Measurements from ENCODE around the gene CSNK1D. TPM values are rescaled to one million over a fixed set of nuclear protein-coding genes. Genes with fewer than 3 reads are reported as not detected.

Gene CSNK1D
- total RNA-seq, 1 experiment from 2014 or later, result 111 TPM

GRCh38 chr17:82215095-82215971, 58.2 kb downstream of the CSNK1D start:
- DNase-seq (ENCODE audit: low spot score) (no peak), ATAC-seq (no peak)
- CTCF ChIA-PET, result interaction anchor here (1.0 to 1.4 kb wide), 2 partner anchors 21 to 195 kb away, joined by 3 to 4 read pairs; no protein-coding TSS in a partner anchor
- no peak for TF ChIP-seq ZNF512 (CRISPR knock-in tag; IDR thresholded peaks at IDR 0.05; ENCODE audit: borderline replicate concordance)
- no peak for TF ChIP-seq ZNF532 (CRISPR knock-in tag; IDR thresholded peaks at IDR 0.05; ENCODE audit: borderline replicate concordance)
- TF ChIP-seq ZNF281 (CRISPR knock-in tag; IDR thresholded peaks at IDR 0.05), result no peak
- TF ChIP-seq NFYB (CRISPR knock-in tag; conservative IDR thresholded peaks at IDR 0.05; ENCODE audit: low read depth), result no peak
- TF ChIP-seq JUN (CRISPR knock-in tag; IDR thresholded peaks at IDR 0.05), result no peak
- TF ChIP-seq E2F1 (CRISPR knock-in tag; IDR thresholded peaks at IDR 0.05), result no peak
- no peak for TF ChIP-seq JAZF1 (CRISPR knock-in tag; IDR thresholded peaks at IDR 0.05)
- TF ChIP-seq FOXK1 (CRISPR knock-in tag; IDR thresholded peaks at IDR 0.05), result no peak
- no peak for TF ChIP-seq EMX1 (CRISPR knock-in tag; IDR thresholded peaks at IDR 0.05)
- no peak for TF ChIP-seq ZNF416 (CRISPR knock-in tag; IDR thresholded peaks at IDR 0.05)
- no peak for TF ChIP-seq HMGA2 (CRISPR knock-in tag; IDR thresholded peaks at IDR 0.05)
- TF ChIP-seq ZNF232 (CRISPR knock-in tag; IDR thresholded peaks at IDR 0.05), result no peak
- TF ChIP-seq ETV6 (CRISPR knock-in tag; IDR thresholded peaks at IDR 0.05), result no peak
- TF ChIP-seq NR3C1 (CRISPR knock-in tag; conservative IDR thresholded peaks at IDR 0.05; ENCODE audit: low read depth), result no peak
- TF ChIP-seq FOXP1 (CRISPR knock-in tag; IDR thresholded peaks at IDR 0.05; ENCODE audit: borderline replicate concordance), result no peak
- TF ChIP-seq ZBTB21 (CRISPR knock-in tag; IDR thresholded peaks at IDR 0.05; ENCODE audit: borderline replicate concordance), result no peak
- no peak for TF ChIP-seq ZNF423 (CRISPR knock-in tag; IDR thresholded peaks at IDR 0.05)
- no peak for TF ChIP-seq OVOL2 (CRISPR knock-in tag; IDR thresholded peaks at IDR 0.05; ENCODE audit: borderline replicate concordance)
- no peak for TF ChIP-seq USF1 (CRISPR knock-in tag; IDR thresholded peaks at IDR 0.05)
- Mint-ChIP-seq H3K27me3 (ENCODE audit: low read depth) (peaks cover 24% of the 10 kb centered on the region), H3K36me3 (no peaks in the 10 kb centered on the region), H3K9me3 (no peaks in the 10 kb centered on the region; the same call in 1 of the 2 replicates), H3K4me3 (no peak overlapping the region), H3K27ac (no peak overlapping the region), H3K4me1 (peaks cover 5% of the 10 kb centered on the region; the same call in 1 of the 2 replicates)
- POLR2A ChIA-PET, result no interaction called here
